Measurements from ENCODE around the gene DEDD2. TPM values are rescaled to one million over a fixed set of nuclear protein-coding genes. Genes with fewer than 3 reads are reported as not detected.
A peak's percentile ranks its signal among the peaks of the same experiment; 100 is the strongest.
"Not testable (repeated sequence)": the region's sequence is repeated elsewhere in the genome, so short reads cannot be mapped to it uniquely, and the experiment has no call there.

The DEDD2 gene
- 35.0 TPM for total RNA-seq

- peak; percentile 99 for DNase-seq (ENCODE audit: low spot score)
Measured at GRCh38 chr19:42217520-42218437, at the start of gene DEDD2. Gene DEDD2 (minus strand): TSS chr19:42217677. CDS start chr19:42217007, 670 bp downstream.

- not testable (repeated sequence) for DNase-seq (ENCODE audit: low spot score)
Measured at GRCh38 chr19:42266928-42267603, 49.6 kb upstream of the DEDD2 start.

GRCh38 chr19:42266105-42266504 is 48.6 kb upstream of the DEDD2 start:
- DNase-seq (ENCODE audit: low spot score) = not testable (repeated sequence)

- no peak for DNase-seq (ENCODE audit: low spot score)
Measured at GRCh38 chr19:42261763-42262162, 44.3 kb upstream of the DEDD2 start.

GRCh38 chr19:42257842-42258241 is 40.4 kb upstream of the DEDD2 start:
- not testable (repeated sequence) for DNase-seq (ENCODE audit: low spot score)

GRCh38 chr19:42255766-42256745 is 38.6 kb upstream of the DEDD2 start:
- no peak for DNase-seq (ENCODE audit: low spot score)

- DNase-seq (ENCODE audit: low spot score) = peak; percentile 95
Measured at GRCh38 chr19:42254850-42255765, 37.6 kb upstream of the DEDD2 start, which contains the start of gene ERF. Gene ERF (minus strand): TSS chr19:42255128. CDS start chr19:42254999, 129 bp downstream.

GRCh38 chr19:42254089-42254849 is 36.8 kb upstream of the DEDD2 start:
- peak; percentile 81 for DNase-seq (ENCODE audit: low spot score)

GRCh38 chr19:42253245-42254088 is 36.0 kb upstream of the DEDD2 start:
- peak; percentile 41 for DNase-seq (ENCODE audit: low spot score)

- DNase-seq (ENCODE audit: low spot score) = no peak
Measured at GRCh38 chr19:42252365-42253244, 35.1 kb upstream of the DEDD2 start.

- DNase-seq (ENCODE audit: low spot score) = no peak
Measured at GRCh38 chr19:42251572-42252358, 34.3 kb upstream of the DEDD2 start.

GRCh38 chr19:42250666-42251531 is 33.4 kb upstream of the DEDD2 start:
- DNase-seq (ENCODE audit: low spot score) = no peak

- no peak for DNase-seq (ENCODE audit: low spot score)
Measured at GRCh38 chr19:42250183-42250665, 32.7 kb upstream of the DEDD2 start.

GRCh38 chr19:42249769-42250168 is 32.3 kb upstream of the DEDD2 start:
- DNase-seq (ENCODE audit: low spot score) = no peak

GRCh38 chr19:42249149-42249750 is 31.8 kb upstream of the DEDD2 start:
- DNase-seq (ENCODE audit: low spot score) = no peak

Measured in mucosa of gallbladder (tissue), 1 donor.